Psoas muscle (tissue), 8 donors: ENCODE results near the gene GRAMD2A. TPM values are rescaled to one million over a fixed set of nuclear protein-coding genes. Genes with fewer than 3 reads are reported as not detected.
A peak's percentile ranks its signal among the peaks of the same experiment; 100 is the strongest.

Experiments
- ATAC-seq, 4 donors: fragments of 200-7000 bp; cut with Tn5 transposase; one replicate each; pipeline ENCODE4 v1.9.1; 2020; ENCODE audit warnings: moderate library complexity in 3 of 4, mild to moderate bottlenecking in 2 of 4
- DNase-seq, 2 donors: peaks; one replicate each; pipeline ENCODE4 v3.0.0-alpha.2; 2020
- H3K27ac ChIP-seq: fragments of 200-600 bp; one replicate; pipeline ENCODE4 v1.8.0; 2022
- H3K27me3 ChIP-seq, 3 donors: fragments of 200-600 bp in 1 of 3; one replicate each; pipeline versions ENCODE4 v1.6.1 to v1.8.0; 2013 to 2022; ENCODE audit warnings: low read length in 2 of 3, mild to moderate bottlenecking in 2 of 3, moderate library complexity in 1 of 3; ENCODE audit not compliant: insufficient read depth in 3 of 3
- H3K36me3 ChIP-seq, 2 donors: fragments of 200-600 bp in 1 of 2; one replicate each; pipeline versions ENCODE4 v1.6.1 to v1.8.0; 2013 to 2022; ENCODE audit warnings: low read depth in 1 of 2, mild to moderate bottlenecking in 1 of 2, moderate library complexity in 1 of 2; ENCODE audit not compliant: insufficient read depth in 1 of 2
- H3K4me1 ChIP-seq: fragments of 200-600 bp; one replicate; pipeline ENCODE4 v1.8.0; 2022
- H3K4me3 ChIP-seq: fragments of 200-600 bp; one replicate; pipeline ENCODE4 v1.8.0; 2022; ENCODE audit warnings: mild to moderate bottlenecking
- H3K9me3 ChIP-seq: fragments of 200-600 bp; one replicate; pipeline ENCODE4 v1.8.0; 2022
- WGBS, 3 donors: extraction: QIAGEN DNeasy Blood & Tissue Kit; methylation state at CpG; one replicate each; pipeline versions ENCODE4 v1.1.6 to v1.1.7; 2013; 5-methylcytosine and 5-hydroxymethylcytosine counted together
- intact Hi-C, 2 donors: fragments of 100-400 bp; cut with DNase I; formaldehyde crosslinking; loops; one replicate each; pipeline versions ENCODE4 v1.11.0 to v1.14.2; 2022
- polyA plus RNA-seq, 3 donors: library from polyadenylated mRNA; stranded (reverse); fragments of 200-250 nt; gene quantifications; one replicate each; pipeline ENCODE4 v1.2.3, GENCODE V29; 2013
- total RNA-seq, 4 donors: library from RNA; stranded (reverse); fragmentation: NEBNext Ultra II Directional in 2 of 4; extraction: Animal tissue kit (Norgen Biotek cat#: 25700) in 2 of 4; gene quantifications; one replicate each; pipeline versions ENCODE4 v1.2.1 to v1.2.4, GENCODE V29; 2021 to 2023
- TF ChIP-seq, protein P1 (sequence below): fragments of 200-600 bp; IDR thresholded peaks from one replicate; pipeline ENCODE4 v1.8.0; 2022; ENCODE audit warnings: antibody characterized with exemption
- donor health status: healthy with polysubstance abuse.
- donor health status: DM: no; HTN: no; CAD: no; lungs with moderate emphysema.
- donor health status: Bipolar disorder and iron deficiency.
- donor health status: healthy.
- donor health status: DM: yes; HTN: yes; CAD: no.
- donor health status: DM: no; HTN: no; CAD: no.
- donor health status: DM: no; HTN: no; CAD: no.
- donor health status: DM: yes; HTN: yes; CAD: no.

The GRAMD2A gene
- total and polyA plus RNA-seq, 7 donors = 0.01 TPM; not detected in 6

DNA sequence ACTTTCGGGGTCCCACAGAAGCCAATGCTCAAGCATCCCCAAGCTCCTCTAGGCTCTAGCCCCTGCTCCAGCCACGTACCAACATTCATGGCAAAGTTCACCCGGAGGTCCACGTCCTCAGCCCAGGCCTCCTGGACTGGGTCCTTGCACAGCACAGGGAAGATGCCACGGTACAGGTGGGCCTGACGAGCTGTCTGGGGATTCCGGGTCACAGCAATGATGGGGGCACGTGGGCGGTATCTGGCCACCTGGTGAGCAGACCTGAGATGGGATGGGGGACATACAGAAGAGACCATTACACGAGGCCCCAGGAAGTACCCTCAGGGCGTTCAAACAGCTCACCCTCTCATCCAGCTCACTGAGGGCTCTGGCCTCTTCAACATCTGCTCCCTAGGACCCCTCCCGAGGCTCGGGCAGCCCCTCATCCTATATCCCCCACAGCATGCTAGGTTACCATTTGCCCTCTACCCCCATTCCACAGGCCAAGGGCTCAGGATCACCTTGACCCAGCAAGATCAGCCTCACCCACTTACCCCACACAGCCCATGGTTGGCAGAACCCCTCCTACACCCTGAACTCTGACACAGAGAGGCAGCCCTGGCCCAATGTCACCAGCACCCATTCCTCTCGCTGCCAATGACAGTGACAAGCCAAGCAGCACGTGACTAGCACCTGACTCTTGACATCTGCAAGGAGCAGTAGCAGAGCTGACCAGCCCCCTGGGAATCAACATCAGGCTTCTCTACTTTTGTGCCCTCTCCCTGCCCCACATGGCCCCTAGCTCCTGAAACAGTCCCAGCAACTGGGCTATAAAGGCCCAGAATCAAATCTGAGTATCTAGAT, 3.0 kb upstream of the GRAMD2A start:
- peaks cover 17 to 69% of the 10 kb centered on the region in 2 donors for H3K36me3 ChIP-seq
- 55 to 75% (median 65%) methylated on average over 15 of the region's 15 CpGs for WGBS, 3 donors
- ATAC-seq (peak in 3 of 4 donors; percentile 25 to 40 (median 34)), DNase-seq (no peak)
- TF ChIP-seq, protein P1, sequence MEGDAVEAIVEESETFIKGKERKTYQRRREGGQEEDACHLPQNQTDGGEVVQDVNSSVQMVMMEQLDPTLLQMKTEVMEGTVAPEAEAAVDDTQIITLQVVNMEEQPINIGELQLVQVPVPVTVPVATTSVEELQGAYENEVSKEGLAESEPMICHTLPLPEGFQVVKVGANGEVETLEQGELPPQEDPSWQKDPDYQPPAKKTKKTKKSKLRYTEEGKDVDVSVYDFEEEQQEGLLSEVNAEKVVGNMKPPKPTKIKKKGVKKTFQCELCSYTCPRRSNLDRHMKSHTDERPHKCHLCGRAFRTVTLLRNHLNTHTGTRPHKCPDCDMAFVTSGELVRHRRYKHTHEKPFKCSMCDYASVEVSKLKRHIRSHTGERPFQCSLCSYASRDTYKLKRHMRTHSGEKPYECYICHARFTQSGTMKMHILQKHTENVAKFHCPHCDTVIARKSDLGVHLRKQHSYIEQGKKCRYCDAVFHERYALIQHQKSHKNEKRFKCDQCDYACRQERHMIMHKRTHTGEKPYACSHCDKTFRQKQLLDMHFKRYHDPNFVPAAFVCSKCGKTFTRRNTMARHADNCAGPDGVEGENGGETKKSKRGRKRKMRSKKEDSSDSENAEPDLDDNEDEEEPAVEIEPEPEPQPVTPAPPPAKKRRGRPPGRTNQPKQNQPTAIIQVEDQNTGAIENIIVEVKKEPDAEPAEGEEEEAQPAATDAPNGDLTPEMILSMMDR = no peak
- intact Hi-C loops = loop anchor here in 1 of 2 donors (2.0 to 10.0 kb wide), 3 partner anchors 30 to 274 kb away; partner anchors contain the start of genes ARIH1, PARP6 and PKM
- peak overlapping the region; percentile 15 for H3K4me3 ChIP-seq
- H3K9me3 ChIP-seq = no peaks in the 10 kb centered on the region
- H3K27ac ChIP-seq = peak overlapping the region; percentile 91
- no peaks in the 10 kb centered on the region for H3K27me3 ChIP-seq
- H3K4me1 ChIP-seq = peaks cover 50% of the 10 kb centered on the region

DNA sequence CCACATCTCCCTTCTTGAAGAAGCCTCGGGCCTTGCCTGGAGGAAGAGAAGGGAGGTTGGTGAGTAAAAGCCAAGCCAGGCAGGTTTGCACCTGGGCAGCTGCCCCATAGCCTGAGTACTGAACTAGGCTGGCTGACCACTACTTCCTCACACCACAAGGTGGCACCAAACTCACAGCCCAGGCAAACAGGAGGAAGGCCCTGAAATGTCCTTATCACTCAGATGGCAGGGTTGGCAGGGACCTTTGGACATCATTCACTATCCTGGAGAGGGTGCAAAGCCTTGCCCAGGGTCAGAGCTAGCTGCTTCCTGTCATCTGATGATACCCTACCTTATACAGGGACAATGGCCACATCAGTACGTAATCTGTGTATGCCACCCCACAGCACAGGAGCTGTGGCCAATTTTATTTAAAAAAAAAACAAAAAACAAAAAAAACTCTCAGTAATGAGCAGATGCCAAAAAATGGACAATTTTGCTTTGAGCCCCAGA, 2.2 kb upstream of the GRAMD2A start:
- H3K4me3 ChIP-seq = no peak overlapping the region
- 20 to 61% (median 31%) methylated on average over 2 of the region's 2 CpGs for WGBS, 3 donors
- ATAC-seq = peak; percentile 61 to 75 (median 68)
- H3K27ac ChIP-seq = peak overlapping the region; percentile 91
- H3K36me3 ChIP-seq = peaks cover 13 to 60% of the 10 kb centered on the region in 2 donors
- H3K27me3 ChIP-seq = no peaks in the 10 kb centered on the region
- DNase-seq = peak; percentile 80 to 88
- no peaks in the 10 kb centered on the region for H3K9me3 ChIP-seq
- intact Hi-C loops = loop anchor here (2.0 to 10.0 kb wide), 6 partner anchors 31 to 275 kb away; partner anchors contain the start of genes PKM (in 2 of the 2), ARIH1 (in 1 of the 2) and PARP6 (in 1 of the 2)
- TF ChIP-seq, protein P1 = peak; percentile 93
- H3K4me1 ChIP-seq = peaks cover 49% of the 10 kb centered on the region

DNA sequence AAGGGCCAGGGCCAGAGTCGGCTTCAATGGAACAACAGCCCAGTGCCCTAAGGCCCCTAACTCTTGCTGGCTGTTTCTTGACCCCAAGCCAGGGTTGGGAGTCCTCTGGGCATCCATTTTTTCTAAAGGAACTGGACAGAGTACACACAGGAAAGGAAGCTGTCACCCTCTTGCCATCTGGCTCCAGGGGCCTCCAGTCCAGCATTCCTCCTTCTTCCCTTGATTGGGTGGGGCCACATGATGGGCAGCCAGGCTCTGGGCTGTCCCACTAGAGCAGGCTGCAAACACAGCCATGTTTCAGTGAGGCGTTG, 1.6 kb upstream of the GRAMD2A start:
- ATAC-seq (no peak), DNase-seq (no peak)
- Histone ChIP-seq H3K36me3 (peaks cover 13 to 54% of the 10 kb centered on the region in 2 donors), H3K27me3 (no peaks in the 10 kb centered on the region), H3K4me3 (no peak overlapping the region), H3K27ac (no peak overlapping the region), H3K9me3 (no peaks in the 10 kb centered on the region), H3K4me1 (peaks cover 43% of the 10 kb centered on the region)
- WGBS, 3 donors = 73 to 75% (median 74%) methylated on average over 2 of the region's 2 CpGs
- TF ChIP-seq, protein P1 = no peak
- intact Hi-C loops = loop anchor here (2.0 to 5.0 kb wide), 3 partner anchors 33 to 88 kb away; partner anchors contain the start of gene PKM (in 1 of the 2)

DNA sequence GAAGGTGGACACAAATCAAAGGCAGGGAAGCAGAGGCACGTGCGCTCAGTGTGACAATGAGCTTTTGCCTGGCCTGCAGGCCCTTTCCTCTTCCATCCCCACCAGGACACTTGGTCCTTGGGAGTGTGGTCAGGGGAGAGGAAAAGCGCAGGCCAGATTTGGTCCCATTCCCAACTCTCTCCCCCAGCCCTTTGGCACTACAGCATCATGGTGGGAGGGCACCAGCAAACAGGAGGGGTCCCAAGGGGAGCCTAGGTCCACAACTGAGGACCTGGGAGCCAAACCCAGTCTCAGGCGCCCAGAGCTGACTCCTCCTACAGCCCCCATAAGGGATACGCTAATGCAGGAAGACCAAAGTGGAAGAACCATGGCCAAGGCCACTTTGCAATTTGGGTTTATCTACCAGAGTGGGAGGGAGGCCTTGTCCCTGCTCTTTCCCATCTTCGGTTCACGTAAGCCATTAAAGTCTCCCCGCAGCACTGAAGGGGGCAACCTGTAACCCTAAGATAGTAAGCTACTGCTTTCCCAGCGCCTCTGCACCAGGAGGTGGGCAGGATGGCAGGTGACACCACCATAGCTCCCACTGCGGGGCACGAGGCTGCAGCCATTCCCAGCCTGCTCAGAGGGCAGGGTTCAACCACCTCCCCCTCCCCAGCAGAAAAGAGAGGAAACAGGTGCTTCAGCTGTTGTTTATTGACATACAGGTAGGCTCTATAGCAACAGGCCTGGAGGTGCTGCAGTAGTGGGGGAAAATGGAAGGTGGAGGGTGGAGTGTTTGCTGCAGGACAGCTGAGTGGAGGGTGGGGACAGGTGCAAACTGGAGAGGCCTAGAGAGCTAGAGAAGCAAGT, 993 bp upstream of the GRAMD2A start:
- peaks cover 37% of the 10 kb centered on the region for H3K4me1 ChIP-seq
- intact Hi-C loops = loop anchor here (2.0 to 5.0 kb wide), 3 partner anchors 34 to 88 kb away; partner anchors contain the start of gene PKM (in 1 of the 2)

More for the DNA sequence above, 993 bp upstream of the GRAMD2A start:
- Histone ChIP-seq H3K27me3 (no peaks in the 10 kb centered on the region), H3K27ac (no peak overlapping the region), H3K4me3 (no peak overlapping the region), H3K9me3 (no peaks in the 10 kb centered on the region), H3K36me3 (peaks cover 13 to 49% of the 10 kb centered on the region in 2 donors)
- TF ChIP-seq, protein P1 = no peak
- ATAC-seq (no peak), DNase-seq (no peak)
- WGBS, 3 donors = 61 to 75% (median 67%) methylated on average over 11 of the region's 11 CpGs
